ENCODE measurements around the gene SEL1L. TPM values are rescaled to one million over a fixed set of nuclear protein-coding genes. Genes with fewer than 3 reads are reported as not detected.

The SEL1L gene
- total RNA-seq, 2 experiments from 2014 or later = 49.0 to 50.2 TPM

Other genes with a start within 250 kb of the SEL1L start
- under 1 TPM; 0.12 to 0.34 TPM for gene STON2, start 133.5 kb downstream of the SEL1L start, total RNA-seq